NCI-H69 (cell line): ENCODE data around the gene OTUD1.

Experiments
- DNase-seq: peaks from one replicate; lab custom pipeline; 2025; lab: John Stamatoyannopoulos, UW

Gene OTUD1

DNA sequence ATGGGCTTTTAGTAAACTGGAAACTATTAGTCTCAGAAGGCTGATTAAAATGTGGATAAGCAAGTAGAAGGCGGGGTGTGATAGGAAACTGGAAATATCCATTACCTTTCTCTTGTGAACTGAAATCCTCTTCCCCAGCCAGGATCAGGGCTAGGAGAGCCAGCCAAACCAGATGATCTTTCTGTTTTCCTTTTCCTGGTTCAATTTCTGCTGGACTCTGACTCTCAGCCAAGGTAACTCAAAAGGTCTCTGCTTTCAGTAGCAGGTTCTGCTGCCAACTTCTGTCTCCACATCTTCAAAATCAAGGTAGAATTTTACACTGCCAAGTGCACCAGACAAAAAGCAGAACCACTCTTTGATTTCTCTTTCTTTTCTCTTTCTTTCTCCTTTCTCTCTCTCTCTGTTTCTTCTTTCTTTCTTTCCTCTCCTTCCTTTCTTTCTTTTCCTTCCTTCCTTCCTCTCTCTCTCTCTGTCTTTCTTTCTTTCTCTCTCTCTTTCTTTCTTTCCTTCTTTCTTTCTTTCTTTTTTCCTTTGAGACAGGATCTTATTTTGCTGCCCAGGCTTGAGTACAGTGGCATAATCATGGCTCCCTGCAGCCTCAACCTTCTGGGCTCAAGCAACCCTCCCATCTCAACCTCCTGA is 30.8 kb downstream of the OTUD1 start:
- DNase-seq: no peak

DNA sequence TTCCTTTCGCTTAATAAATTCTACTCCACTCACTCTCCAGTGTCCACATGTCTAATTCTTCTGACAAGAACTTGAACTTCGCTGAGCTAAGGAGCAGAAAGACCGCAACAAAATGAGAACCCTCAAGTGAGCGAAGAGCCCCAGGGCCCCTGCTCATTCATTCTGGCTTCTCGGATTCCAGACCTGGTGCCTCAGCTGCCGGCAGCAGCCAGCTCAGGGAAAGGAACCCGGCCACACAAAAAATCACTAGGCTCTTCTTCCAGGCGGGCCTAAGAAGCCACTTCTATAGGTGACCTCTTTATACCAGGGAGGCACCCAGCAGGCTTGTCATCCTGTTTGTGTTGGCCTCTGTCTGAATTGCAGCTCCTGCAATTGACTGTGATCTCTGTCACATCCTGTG is 33.3 kb downstream of the OTUD1 start:
- no peak for DNase-seq

DNA sequence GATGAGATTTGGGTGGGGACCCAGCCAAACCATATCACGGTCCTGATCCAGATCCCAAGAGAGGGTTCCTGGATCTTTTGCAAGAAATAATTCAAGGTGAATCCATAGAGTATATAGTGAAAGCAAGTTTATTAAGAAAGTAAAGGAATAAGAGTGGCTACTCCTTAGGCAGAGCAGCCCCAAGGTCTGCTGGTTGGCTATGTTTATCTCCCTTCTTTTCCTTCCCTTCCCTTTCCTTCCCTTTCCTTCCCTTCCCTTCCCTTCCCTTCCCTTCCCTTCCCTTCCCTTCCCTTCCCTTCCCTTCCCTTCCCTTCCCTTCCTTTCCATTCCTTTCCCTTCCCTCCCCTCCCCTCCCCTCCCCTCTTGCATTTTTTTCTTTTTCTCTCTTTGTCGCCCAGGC is 35.2 kb downstream of the OTUD1 start:
- DNase-seq: no peak

DNA sequence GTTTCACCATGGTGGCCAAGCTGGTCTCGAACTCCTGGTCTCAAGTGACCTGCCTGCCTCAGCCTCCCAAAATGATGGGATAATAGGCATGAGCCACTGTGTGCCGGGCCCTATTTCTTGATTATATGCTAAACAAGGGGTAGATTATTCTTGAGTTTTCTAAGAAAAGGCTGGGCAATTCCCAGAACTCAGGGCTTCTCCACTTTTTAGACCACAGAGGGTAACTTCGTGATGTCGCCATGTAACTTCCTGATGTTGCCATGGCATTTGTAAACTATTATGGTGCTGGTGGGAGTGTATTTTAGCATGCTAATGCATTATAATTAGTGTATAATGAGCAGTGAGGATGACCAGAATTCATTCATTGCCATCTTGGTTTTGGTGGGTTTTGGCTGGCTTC is 35.8 kb downstream of the OTUD1 start:
- DNase-seq: no peak

DNA sequence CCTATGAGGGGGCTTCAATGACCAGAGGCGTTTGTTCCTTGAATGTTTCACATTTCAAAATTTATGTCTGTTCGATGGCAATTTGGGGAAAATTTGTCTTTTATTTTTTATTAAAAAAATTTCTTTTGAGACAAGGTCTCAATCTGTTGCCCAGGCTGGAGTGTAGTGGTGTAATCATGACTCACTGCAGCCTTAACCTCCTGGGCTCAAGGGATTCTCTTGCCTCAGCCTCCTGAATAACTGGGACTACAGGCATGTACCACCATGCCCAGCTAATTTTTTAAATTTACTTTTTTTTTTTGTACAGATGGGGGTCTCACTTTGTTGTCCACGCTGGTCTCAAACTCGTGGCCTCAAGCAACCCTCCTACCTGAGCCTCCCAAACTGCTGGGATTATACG is 39.7 kb downstream of the OTUD1 start:
- DNase-seq: no peak

DNA sequence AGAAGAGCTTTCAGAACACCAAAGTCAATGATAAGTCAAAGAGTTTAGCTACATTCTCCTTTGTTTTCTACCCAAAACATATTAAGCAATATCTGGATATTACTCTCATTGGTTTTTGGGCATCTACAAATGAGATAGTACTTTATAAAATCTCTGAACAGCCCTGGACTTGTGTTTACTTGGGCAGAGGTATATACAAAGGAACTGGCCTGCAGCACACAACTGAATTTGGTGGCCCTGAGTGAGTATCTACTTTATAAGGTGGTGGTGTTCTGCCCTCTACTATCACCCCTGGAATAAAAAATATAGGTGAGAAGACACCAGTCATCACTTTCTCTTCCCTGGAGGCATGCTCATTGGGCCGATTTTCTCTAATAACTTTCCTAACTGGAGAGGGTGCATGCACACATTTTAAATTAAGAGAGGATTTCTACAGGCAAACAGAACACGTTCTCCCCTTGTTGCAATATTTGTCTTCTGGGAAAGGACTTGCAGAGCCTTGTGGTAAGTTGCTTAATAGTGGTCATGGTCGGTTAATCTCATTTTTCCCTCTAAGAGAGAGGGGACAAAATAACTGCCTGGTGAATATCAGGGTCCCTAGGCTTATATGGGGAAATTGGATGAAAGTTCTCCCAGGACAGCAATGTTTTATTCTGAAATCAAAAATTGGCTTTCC is 41.1 kb downstream of the OTUD1 start:
- DNase-seq: no peak

DNA sequence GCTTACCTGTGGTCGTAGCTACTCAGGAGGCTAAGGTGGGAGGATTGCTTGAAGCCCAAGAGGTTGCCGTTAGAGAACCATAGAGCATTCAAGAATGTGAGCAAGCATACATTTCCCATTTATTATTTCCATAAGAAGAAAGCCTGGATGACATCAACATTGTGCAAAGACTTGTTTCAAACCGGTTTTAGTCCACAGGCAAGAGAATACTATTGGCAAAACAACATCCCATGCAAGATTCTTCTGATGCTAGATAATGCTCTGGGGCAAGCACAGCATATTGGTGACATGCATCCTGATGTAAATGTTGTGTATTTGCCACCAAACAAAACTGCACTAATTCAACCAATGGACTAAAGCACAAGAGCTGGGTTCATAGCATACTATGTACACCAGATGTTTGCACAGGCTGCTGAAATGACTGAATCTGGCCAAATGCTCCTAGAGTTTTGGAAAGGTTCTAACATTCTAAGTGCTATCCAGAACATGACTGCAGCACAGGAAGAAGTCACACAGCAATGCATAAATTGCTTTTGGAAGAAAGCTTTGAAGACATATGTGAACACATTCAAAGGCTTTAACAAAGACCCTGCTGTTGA is 42.6 kb downstream of the OTUD1 start:
- DNase-seq: no peak

DNA sequence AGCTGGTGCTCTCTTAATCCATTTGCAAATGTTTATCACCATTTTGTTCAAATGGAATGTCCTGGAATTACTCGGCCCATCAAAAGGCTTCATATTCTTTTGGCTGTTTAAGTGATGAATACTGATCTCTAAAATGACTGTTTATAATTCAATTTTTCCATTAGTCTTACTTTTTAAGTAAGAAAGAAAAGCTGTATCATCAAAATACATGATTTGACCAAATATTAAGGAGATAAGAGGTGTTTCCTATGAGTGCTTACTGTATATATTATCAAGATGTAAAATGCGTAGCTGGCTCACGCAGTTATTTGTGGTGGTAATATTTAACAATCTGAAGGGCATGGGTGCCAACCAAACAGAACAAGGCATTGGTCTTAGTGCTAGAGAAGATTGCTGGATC is 51.2 kb downstream of the OTUD1 start:
- DNase-seq: no peak
